ENCODE results near the gene GNAT1.
"Not testable (repeated sequence)": the region's sequence is repeated elsewhere in the genome, so short reads cannot be mapped to it uniquely, and the experiment has no call there.

GNAT1 gene

GRCh38 chr3:50238549-50239026 is 47.2 kb downstream of the GNAT1 start:
- no peak for DNase-seq (ENCODE audit: low spot score)

DNA sequence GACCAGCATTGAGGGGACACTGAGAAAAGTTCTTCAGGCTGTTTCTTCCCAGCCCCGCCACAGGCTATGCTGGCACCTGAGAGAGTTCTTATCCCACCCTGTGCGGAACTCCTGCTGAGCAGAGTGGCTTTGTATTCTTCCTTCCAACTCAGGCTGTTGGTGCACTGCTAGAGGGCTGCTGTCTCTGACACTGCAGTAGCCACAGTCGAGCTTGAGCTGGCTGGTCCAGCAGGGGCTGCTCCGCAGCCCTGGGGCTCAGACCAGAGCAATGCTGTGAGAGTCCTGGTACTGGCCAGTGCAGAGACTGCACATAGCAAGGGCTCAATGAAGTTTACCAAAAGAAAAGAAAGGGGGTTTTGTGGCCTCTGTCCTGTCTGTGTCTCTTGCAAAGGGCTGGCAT is 48.2 kb downstream of the GNAT1 start:
- no peak for DNase-seq (ENCODE audit: low spot score)

- DNase-seq (ENCODE audit: low spot score), result no peak
Observed at GRCh38 chr3:50241163-50241562, 49.8 kb downstream of the GNAT1 start.

DNA sequence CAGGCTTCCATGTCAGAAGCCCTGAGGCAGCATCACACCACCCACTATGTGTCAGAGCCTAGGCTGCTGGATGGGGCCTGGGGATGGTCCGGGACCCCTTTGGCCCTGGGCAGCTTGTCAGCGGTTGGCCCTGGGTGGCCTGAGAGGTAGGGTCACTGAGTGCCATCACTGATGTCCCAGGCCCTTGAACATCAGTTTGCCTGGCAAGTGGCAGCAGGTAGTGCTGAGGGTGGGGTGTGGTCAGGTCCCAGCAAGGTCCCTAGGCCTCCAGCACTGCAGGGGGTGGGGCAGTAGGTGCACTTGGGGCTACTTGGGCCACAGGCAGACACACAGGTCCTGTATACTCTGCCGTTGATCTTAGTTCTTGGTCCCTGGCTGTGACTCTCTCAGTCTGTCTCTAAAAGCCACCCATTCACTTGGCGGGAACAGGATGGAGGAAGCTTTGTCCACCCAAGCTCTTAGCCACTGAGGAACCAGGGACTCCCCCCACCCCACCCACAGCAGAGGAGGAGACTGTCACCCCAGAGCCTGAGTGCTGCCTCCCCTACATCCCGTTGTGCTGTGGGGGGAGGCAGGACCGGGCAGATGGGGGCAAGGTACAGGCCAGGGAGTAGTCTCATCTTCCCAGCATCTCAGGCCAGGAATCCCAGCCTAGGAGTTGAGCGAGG is 50.4 kb downstream of the GNAT1 start:
- no peak for DNase-seq (ENCODE audit: low spot score)

- DNase-seq (ENCODE audit: low spot score), result no peak
Observed at GRCh38 chr3:50242381-50242770, 51.0 kb downstream of the GNAT1 start.

GRCh38 chr3:50242851-50243542 is 51.6 kb downstream of the GNAT1 start:
- no peak for DNase-seq (ENCODE audit: low spot score)

DNA sequence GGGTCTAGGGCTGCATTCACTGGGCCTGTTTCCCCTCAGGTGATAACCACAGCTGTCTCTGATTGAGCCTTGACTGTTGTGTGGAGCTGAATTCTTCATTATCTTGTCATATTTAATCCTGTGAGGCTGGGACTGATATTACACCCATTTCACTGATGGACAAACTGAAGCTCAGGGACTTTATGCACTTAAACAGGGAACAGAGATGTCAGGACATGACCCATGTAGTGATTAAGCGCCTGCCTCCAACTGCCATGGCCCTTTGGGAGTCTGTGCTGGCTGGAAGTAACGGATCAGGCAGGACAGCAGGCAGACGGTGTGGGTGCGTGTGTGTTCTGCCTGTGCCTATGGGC is 52.1 kb downstream of the GNAT1 start:
- DNase-seq (ENCODE audit: low spot score), result no peak

- DNase-seq (ENCODE audit: low spot score), result not testable (repeated sequence)
Observed at GRCh38 chr3:50244813-50245212, 53.4 kb downstream of the GNAT1 start.

DNA sequence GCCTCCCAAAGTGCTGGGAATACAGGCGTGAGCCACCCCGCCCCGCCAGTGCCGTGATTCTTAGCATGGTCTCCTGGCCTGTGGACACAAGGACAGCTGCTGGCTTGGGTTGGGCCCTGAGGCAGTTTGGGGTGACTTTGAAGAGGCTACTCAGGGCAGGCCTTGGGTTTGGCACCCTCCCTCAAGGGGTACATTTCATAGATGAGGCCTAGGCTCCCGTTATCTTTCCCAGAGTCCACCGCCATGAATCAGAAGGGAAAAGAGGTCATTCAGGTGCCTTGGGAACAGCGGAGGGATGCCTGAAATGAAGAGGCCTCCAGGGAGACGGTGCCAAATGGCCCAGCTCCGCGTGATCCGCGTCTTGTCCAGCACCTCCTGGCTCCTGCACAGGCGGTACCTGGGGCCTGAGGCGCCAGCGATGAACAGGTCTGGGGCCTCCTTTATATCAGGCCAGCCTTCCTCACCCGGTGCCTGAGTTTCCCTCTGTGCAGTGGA is 53.9 kb downstream of the GNAT1 start:
- DNase-seq (ENCODE audit: low spot score), result no peak

DNA sequence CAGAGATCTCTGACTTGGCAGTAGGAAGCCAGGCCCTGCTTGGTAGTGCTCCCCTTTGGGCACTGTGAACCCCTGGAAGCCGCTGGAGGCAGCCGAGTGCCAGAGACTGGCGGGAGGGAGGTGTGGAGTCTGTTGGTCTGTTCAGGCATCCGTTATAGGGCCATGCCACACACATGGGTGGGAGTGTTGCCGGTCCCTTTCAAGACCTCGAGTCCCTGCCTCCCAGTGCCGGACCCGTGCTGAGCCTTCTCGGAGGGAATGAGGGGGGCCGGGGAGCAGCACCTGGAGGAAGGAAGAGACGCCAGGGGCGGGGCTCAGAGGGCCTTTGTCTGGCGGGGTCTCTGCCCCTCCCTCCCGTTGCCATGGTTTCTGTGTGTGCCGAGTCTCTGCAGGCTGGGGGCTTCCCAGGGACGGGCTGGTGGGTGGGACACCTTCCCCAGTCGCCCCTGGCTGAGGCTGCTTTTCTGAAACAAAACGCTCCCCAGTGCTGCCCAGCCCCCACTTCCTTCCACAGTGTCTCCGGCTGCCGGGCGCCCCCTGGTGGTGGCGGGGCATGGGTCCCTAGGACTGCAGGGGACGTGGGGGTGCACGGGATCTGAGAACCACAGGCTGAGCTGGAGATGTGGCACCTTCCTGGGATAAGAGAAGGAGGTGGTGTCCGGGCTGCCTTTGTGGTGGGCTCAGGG is 54.6 kb downstream of the GNAT1 start:
- DNase-seq (ENCODE audit: low spot score), result peak; percentile 86

DNA sequence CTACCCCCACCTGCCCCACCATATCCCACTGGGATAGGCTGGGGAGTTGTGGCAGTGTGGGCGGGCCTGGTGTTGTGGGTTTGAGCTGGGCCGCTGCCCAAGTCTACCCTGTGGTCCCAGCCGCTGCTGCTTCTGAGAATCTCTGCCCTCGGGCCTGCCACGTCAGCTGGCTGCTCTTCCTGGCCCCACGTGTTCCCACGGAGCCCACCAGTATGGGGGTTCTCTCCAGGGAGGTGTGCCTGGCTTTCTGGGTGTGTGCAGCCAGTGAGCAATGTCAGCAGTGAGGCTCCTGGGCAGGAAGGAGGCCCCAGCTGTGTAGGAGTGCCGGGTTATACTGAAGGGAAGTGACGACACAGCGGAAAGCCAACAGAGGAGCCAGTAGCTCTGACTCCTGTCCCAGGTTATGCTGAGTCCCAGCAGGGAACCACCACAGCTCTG is 55.1 kb downstream of the GNAT1 start:
- DNase-seq (ENCODE audit: low spot score), result no peak

Small RNA genes within 50 kb of the gene (small RNA-seq; reads per million reads assigned to genes)
- gene MIR566 (0 reads per million in 2 experiments), gene MIR5787 (0 reads per million in 2 experiments)

Data from SK-N-DZ (cell line).